ENCODE data around the gene RBM17. TPM values are rescaled to one million over a fixed set of nuclear protein-coding genes. Genes with fewer than 3 reads are reported as not detected.

The RBM17 gene
- total RNA-seq, 1 experiment from 2014 or later, result 129 TPM

GRCh38 chr10:6088721-6089333 is at the start of gene RBM17 (continued):
- peak; percentile 100 for TF ChIP-seq CTCF (IDR thresholded peaks at IDR 0.05 in 2 of 3, conservative IDR thresholded peaks at IDR 0.05 in 1 of 3; ENCODE audit: borderline replicate concordance in 1 of 3, insufficient read depth in 1 of 3, low read depth in 2 of 3, low read length in 2 of 3)
- peak; percentile 78 for TF ChIP-seq POLR2AphosphoS5 (IDR thresholded peaks at IDR 0.05; ENCODE audit: low read depth, low read length)
- TF ChIP-seq RAD21 (IDR thresholded peaks at IDR 0.05; ENCODE audit: low read depth), result peak; percentile 83
- no peak for TF ChIP-seq EZH2phosphoT487 (IDR thresholded peaks at IDR 0.05; ENCODE audit: borderline replicate concordance)

GRCh38 chr10:6039711-6040110 is 49.1 kb upstream of the RBM17 start:
- ChIA-PET POLR2A (no interaction called here), RAD21 (ENCODE audit: low non-redundant PET in 1 of 2, low total read pairs in 2 of 2, uncharacterized antibody in 2 of 2, unreplicated experiment in 2 of 2) (no interaction called here), CTCF (no interaction called here)
- H3K4me1 ChIP-seq (ENCODE audit: control insufficient read depth in 1 of 2, insufficient read depth in 2 of 2, low read length in 2 of 2), result no peaks in the 10 kb centered on the region
- H3K4me3 ChIP-seq (replicated peaks in 1 of 2; ENCODE audit: low read depth in 1 of 2, low read length in 2 of 2), result no peak overlapping the region
- no peak overlapping the region for H3K27ac ChIP-seq (ENCODE audit: low read depth, low read length)
- DNase-seq (ENCODE audit: low read depth, low spot score) (no peak), ATAC-seq (no peak)
- H3K9me2 ChIP-seq (ENCODE audit: insufficient read depth), result no peaks in the 10 kb centered on the region
- H3K36me3 ChIP-seq (ENCODE audit: control insufficient read depth in 1 of 2, insufficient read depth in 2 of 2, low read length in 2 of 2), result no peaks in the 10 kb centered on the region
- no peak overlapping the region for H2AFZ ChIP-seq (ENCODE audit: low read depth, low read length, poor library complexity, severe bottlenecking)
- no peaks in the 10 kb centered on the region for H3K9me3 ChIP-seq (ENCODE audit: control insufficient read depth in 1 of 2, insufficient read depth in 1 of 2, low read depth in 1 of 2, low read length in 2 of 2)
- H3K79me2 ChIP-seq (ENCODE audit: insufficient read depth, low read length), result no peaks in the 10 kb centered on the region
- no peak for TF ChIP-seq SP1 (IDR thresholded peaks at IDR 0.05; ENCODE audit: low read depth)
- TF ChIP-seq EZH2 (IDR thresholded peaks at IDR 0.05), result no peak
- TF ChIP-seq SRF (IDR thresholded peaks at IDR 0.05; ENCODE audit: low read depth), result no peak
- TF ChIP-seq EZH2phosphoT487 (IDR thresholded peaks at IDR 0.05; ENCODE audit: borderline replicate concordance), result no peak
- TF ChIP-seq ELF1 (IDR thresholded peaks at IDR 0.05; ENCODE audit: borderline replicate concordance, low read depth), result no peak
- intact Hi-C loops (cut with micrococcal nuclease), result no loop called here
- no peaks in the 10 kb centered on the region for H4K20me1 ChIP-seq (ENCODE audit: insufficient read depth)
- no peak overlapping the region for H3K4me2 ChIP-seq (ENCODE audit: low read length)
- no peak overlapping the region for H3K9ac ChIP-seq (ENCODE audit: low read length)
- peaks cover 12% of the 10 kb centered on the region; the same call in 1 of the 2 replicates for H3K27me3 ChIP-seq (ENCODE audit: insufficient read depth, low read length)
- no TSS peak for BruUV-seq (replicated peaks)

Data from HCT116 (cell line).